ENCODE data around the gene LRRC55.

Gene LRRC55

GRCh38 chr11:57239348-57239747 is 57.6 kb downstream of the LRRC55 start:
- DNase-seq: no peak

- no peak for DNase-seq
These were observed 58.3 kb downstream of the LRRC55 start for GRCh38 chr11:57240007-57240406.

DNA sequence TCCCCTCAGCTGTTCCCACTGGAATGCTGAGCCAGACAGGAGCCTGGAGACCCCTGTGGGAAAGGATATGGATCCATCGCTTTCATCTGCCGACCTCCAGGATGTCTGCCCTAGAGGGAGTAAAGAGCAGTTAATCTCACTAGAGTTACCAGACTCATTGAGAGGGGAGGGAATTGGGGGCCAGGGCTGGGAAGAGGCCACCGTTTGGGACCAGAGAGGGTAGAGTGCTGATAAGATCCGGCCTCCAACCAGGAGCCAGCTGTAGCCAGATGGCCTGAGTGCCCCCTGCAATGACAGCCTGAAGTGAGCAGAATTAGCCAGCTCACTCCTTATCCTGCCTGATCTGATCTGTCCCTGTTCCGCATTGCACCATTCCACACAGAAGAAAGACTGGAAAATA is 59.0 kb downstream of the LRRC55 start:
- DNase-seq: no peak
